ENCODE measurements around the gene ATRX. TPM values are rescaled to one million over a fixed set of nuclear protein-coding genes. Genes with fewer than 3 reads are reported as not detected.
A peak's percentile ranks its signal among the peaks of the same experiment; 100 is the strongest.

Gene ATRX
- polyA plus RNA-seq, 1 of the 3 experiments (the other 2 are of a cell fraction), result 27.6 TPM

- 2% methylated on average over 5 of the region's 5 CpGs for WGBS (ENCODE audit: low lambda C conversion rate)
- Histone ChIP-seq H3K9me3 (no peaks in the 10 kb centered on the region), H3K27me3 (ENCODE audit: insufficient read depth) (no peaks in the 10 kb centered on the region), H3K79me2 (ENCODE audit: insufficient read depth) (peaks cover 50% of the 10 kb centered on the region), H3K9me2 (no peaks in the 10 kb centered on the region), H3K4me3 (ENCODE audit: low read depth in 2 of 2, low read length in 1 of 2) (peak overlapping the region; percentile 79 to 91), H3K9ac (peak overlapping the region; percentile 99; the same call in 1 of the 2 replicates), H3F3A (replicated peaks; ENCODE audit: insufficient read depth) (peaks cover 5% of the 10 kb centered on the region), H4K20me1 (ENCODE audit: insufficient read depth) (peaks cover 39% of the 10 kb centered on the region), H2AFZ (ENCODE audit: low read depth) (peak overlapping the region; percentile 96), H3K36me3 (replicated peaks in 1 of 2; ENCODE audit: control insufficient read depth in 1 of 2, insufficient read depth in 2 of 2, low read length in 1 of 2) (peaks cover 0 to 2% of the 10 kb centered on the region in 2 experiments), H3K4me2 (peak overlapping the region; percentile 79), H3K27ac (ENCODE audit: low read depth in 2 of 2, low read length in 1 of 2) (peak overlapping the region; percentile 87 to 96), H3K4me1 (ENCODE audit: control insufficient read depth in 1 of 2, insufficient read depth in 2 of 2, low read depth in 1 of 2, low read length in 1 of 2) (no peaks in the 10 kb centered on the region; a peak in 2 of 4 replicates)
- ChIA-PET POLR2A (no interaction called here), CTCF (no interaction called here)
- no peak for DNase-seq
- TF ChIP-seq GABPA (IDR thresholded peaks at IDR 0.05; ENCODE audit: low read depth) (no peak), CTCF (IDR thresholded peaks at IDR 0.05) (no peak), MXI1 (IDR thresholded peaks at IDR 0.05; ENCODE audit: low read depth, low read length) (no peak), RCOR1 (IDR thresholded peaks at IDR 0.05; ENCODE audit: low read length) (no peak), IRF3 (IDR thresholded peaks at IDR 0.05; ENCODE audit: low read depth, low read length) (no peak), POLR2AphosphoS5 (IDR thresholded peaks at IDR 0.05; ENCODE audit: low read depth, low read length) (no peak), EP300 (IDR thresholded peaks at IDR 0.05; ENCODE audit: borderline replicate concordance in 1 of 2, low read depth in 1 of 2, low read length in 1 of 2) (no peak), TAF1 (IDR thresholded peaks at IDR 0.05; ENCODE audit: borderline replicate concordance, low read depth, low read length) (no peak), FOXM1 (IDR thresholded peaks at IDR 0.05; ENCODE audit: low read depth) (no peak), TEAD4 (IDR thresholded peaks at IDR 0.05; ENCODE audit: borderline replicate concordance, insufficient read depth) (no peak), FOSL2 (IDR thresholded peaks at IDR 0.05; ENCODE audit: borderline replicate concordance, low read depth) (no peak), RXRA (IDR thresholded peaks at IDR 0.05; ENCODE audit: borderline replicate concordance, low read depth) (no peak)
- TF ChIP-seq, protein P1, sequence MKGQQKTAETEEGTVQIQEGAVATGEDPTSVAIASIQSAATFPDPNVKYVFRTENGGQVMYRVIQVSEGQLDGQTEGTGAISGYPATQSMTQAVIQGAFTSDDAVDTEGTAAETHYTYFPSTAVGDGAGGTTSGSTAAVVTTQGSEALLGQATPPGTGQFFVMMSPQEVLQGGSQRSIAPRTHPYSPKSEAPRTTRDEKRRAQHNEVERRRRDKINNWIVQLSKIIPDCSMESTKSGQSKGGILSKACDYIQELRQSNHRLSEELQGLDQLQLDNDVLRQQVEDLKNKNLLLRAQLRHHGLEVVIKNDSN (IDR thresholded peaks at IDR 0.05; ENCODE audit: borderline replicate concordance, low read depth), result no peak
- TF ChIP-seq, protein P2, sequence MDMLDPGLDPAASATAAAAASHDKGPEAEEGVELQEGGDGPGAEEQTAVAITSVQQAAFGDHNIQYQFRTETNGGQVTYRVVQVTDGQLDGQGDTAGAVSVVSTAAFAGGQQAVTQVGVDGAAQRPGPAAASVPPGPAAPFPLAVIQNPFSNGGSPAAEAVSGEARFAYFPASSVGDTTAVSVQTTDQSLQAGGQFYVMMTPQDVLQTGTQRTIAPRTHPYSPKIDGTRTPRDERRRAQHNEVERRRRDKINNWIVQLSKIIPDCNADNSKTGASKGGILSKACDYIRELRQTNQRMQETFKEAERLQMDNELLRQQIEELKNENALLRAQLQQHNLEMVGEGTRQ (IDR thresholded peaks at IDR 0.05; ENCODE audit: borderline replicate concordance, low read depth, low read length), result no peak
Observed at GRCh38 chrX:77786365-77786680, 307 bp upstream of the ATRX start.

All from SK-N-SH (cell line).